Loucy (cell line): ENCODE results near the gene C4B.

Source experiments
- H2AFZ ChIP-seq: fragments of 200-600 bp; sonication (generic); 2 replicates; pipeline ENCODE4 v1.6.0; 2016; ENCODE audit warnings: antibody characterized with exemption, mild to moderate bottlenecking, low read length, moderate library complexity
- H3F3A ChIP-seq: fragments of 200-600 bp; 2 replicates; pipeline ENCODE4 v1.6.0; 2016; ENCODE audit warnings: antibody characterized with exemption, low read depth, mild to moderate bottlenecking
- H3K27me3 ChIP-seq: fragments of 200-600 bp; sonication (generic); 2 replicates; pipeline ENCODE4 v1.6.1; 2014; ENCODE audit warnings: low read length, mild to moderate bottlenecking; ENCODE audit not compliant: insufficient read depth, poor library complexity, severe bottlenecking
- H3K36me3 ChIP-seq: fragments of 200-600 bp; sonication (generic); 2 replicates; pipeline ENCODE4 v1.6.1; 2016; ENCODE audit warnings: low read length; ENCODE audit not compliant: insufficient read depth
- H3K4me1 ChIP-seq: fragments of 200-600 bp; sonication (generic); 2 replicates; pipeline ENCODE4 v1.5.1; 2014; ENCODE audit warnings: low read length, mild to moderate bottlenecking; ENCODE audit not compliant: insufficient read depth, poor library complexity, severe bottlenecking
- H3K4me2 ChIP-seq: fragments of 200-600 bp; sonication (generic); 2 replicates; pipeline ENCODE4 v1.6.0; 2014; ENCODE audit warnings: antibody characterized with exemption, low read length, low read depth, mild to moderate bottlenecking; ENCODE audit not compliant: poor library complexity, severe bottlenecking
- H3K4me3 ChIP-seq: fragments of 200-600 bp; sonication (generic); 2 replicates; pipeline ENCODE4 v1.5.1; 2014; ENCODE audit warnings: low read length, mild to moderate bottlenecking, mixed read lengths; ENCODE audit not compliant: poor library complexity, severe bottlenecking
- H3K79me2 ChIP-seq: fragments of 200-600 bp; sonication (generic); 2 replicates; pipeline ENCODE4 v1.6.1; 2014; ENCODE audit warnings: low read length; ENCODE audit not compliant: insufficient read depth
- H3K9ac ChIP-seq: fragments of 200-600 bp; sonication (generic); 2 replicates; pipeline ENCODE4 v1.6.0; 2014; ENCODE audit warnings: mild to moderate bottlenecking, low read depth, low read length, moderate library complexity; ENCODE audit not compliant: poor library complexity, severe bottlenecking
- H3K9me2 ChIP-seq: fragments of 200-600 bp; sonication (generic); replicated peaks from 2 replicates; pipeline ENCODE4 v1.6.1; 2016; ENCODE audit warnings: low read depth, low read length, mixed read lengths
- H3K9me3 ChIP-seq: fragments of 200-600 bp; sonication (generic); 2 replicates; pipeline ENCODE4 v1.6.1; 2014; ENCODE audit warnings: mild to moderate bottlenecking, antibody characterized with exemption, low read length, low read depth; ENCODE audit not compliant: insufficient read depth
- H4K20me1 ChIP-seq: fragments of 200-600 bp; sonication (generic); 2 replicates; pipeline ENCODE4 v1.6.0; 2014; ENCODE audit warnings: antibody characterized with exemption, low read length, mild to moderate bottlenecking; ENCODE audit not compliant: insufficient read depth, poor library complexity, severe bottlenecking
- EZH2phosphoT487 ChIP-seq: fragments of 200-600 bp; IDR thresholded peaks from 2 replicates; pipeline ENCODE4 v1.6.1; 2018; ENCODE audit warnings: antibody characterized with exemption, mild to moderate bottlenecking, moderate library complexity, borderline replicate concordance
- TF ChIP-seq, protein P1 (sequence below): fragments of 200-600 bp; sonication (generic); conservative IDR thresholded peaks from 2 replicates; pipeline ENCODE4 v1.5.1; 2014; ENCODE audit warnings: mild to moderate bottlenecking, antibody characterized with exemption, low read length

The C4B gene

GRCh38 chr6:32070814-32071543 lies 56.4 kb downstream of the C4B start:
- no peaks in the 10 kb centered on the region for H3K27me3 ChIP-seq
- no peak overlapping the region for H3K4me2 ChIP-seq
- no peaks in the 10 kb centered on the region for H3K4me1 ChIP-seq
- TF ChIP-seq EZH2phosphoT487 = no peak
- TF ChIP-seq, protein P1, sequence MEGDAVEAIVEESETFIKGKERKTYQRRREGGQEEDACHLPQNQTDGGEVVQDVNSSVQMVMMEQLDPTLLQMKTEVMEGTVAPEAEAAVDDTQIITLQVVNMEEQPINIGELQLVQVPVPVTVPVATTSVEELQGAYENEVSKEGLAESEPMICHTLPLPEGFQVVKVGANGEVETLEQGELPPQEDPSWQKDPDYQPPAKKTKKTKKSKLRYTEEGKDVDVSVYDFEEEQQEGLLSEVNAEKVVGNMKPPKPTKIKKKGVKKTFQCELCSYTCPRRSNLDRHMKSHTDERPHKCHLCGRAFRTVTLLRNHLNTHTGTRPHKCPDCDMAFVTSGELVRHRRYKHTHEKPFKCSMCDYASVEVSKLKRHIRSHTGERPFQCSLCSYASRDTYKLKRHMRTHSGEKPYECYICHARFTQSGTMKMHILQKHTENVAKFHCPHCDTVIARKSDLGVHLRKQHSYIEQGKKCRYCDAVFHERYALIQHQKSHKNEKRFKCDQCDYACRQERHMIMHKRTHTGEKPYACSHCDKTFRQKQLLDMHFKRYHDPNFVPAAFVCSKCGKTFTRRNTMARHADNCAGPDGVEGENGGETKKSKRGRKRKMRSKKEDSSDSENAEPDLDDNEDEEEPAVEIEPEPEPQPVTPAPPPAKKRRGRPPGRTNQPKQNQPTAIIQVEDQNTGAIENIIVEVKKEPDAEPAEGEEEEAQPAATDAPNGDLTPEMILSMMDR = no peak
- no peaks in the 10 kb centered on the region for H3K9me3 ChIP-seq
- H3F3A ChIP-seq = no peaks in the 10 kb centered on the region
- no peaks in the 10 kb centered on the region for H4K20me1 ChIP-seq
- H3K79me2 ChIP-seq = no peaks in the 10 kb centered on the region
- H3K4me3 ChIP-seq = no peak overlapping the region
- no peaks in the 10 kb centered on the region for H3K36me3 ChIP-seq
- no peak overlapping the region for H3K9ac ChIP-seq
- H2AFZ ChIP-seq = no peak overlapping the region
- no peaks in the 10 kb centered on the region for H3K9me2 ChIP-seq

- Histone ChIP-seq H3K9ac (no peak overlapping the region), H3K4me1 (no peaks in the 10 kb centered on the region), H3F3A (no peaks in the 10 kb centered on the region), H3K9me2 (no peaks in the 10 kb centered on the region), H3K36me3 (no peaks in the 10 kb centered on the region), H3K4me2 (no peak overlapping the region), H3K27me3 (no peaks in the 10 kb centered on the region), H2AFZ (no peak overlapping the region), H3K79me2 (no peaks in the 10 kb centered on the region), H3K4me3 (no peak overlapping the region), H4K20me1 (no peaks in the 10 kb centered on the region), H3K9me3 (no peaks in the 10 kb centered on the region)
- TF ChIP-seq, protein P1 = no peak
- no peak for TF ChIP-seq EZH2phosphoT487
These were observed 58.5 kb downstream of the C4B start for GRCh38 chr6:32073101-32073500.

GRCh38 chr6:32073613-32074012 lies 59.0 kb downstream of the C4B start:
- Histone ChIP-seq H3K4me3 (no peak overlapping the region), H3F3A (no peaks in the 10 kb centered on the region), H2AFZ (no peak overlapping the region), H3K9me3 (no peaks in the 10 kb centered on the region), H3K27me3 (no peaks in the 10 kb centered on the region), H3K36me3 (no peaks in the 10 kb centered on the region), H4K20me1 (no peaks in the 10 kb centered on the region), H3K9me2 (no peaks in the 10 kb centered on the region), H3K4me2 (no peak overlapping the region), H3K9ac (no peak overlapping the region), H3K79me2 (no peaks in the 10 kb centered on the region), H3K4me1 (no peaks in the 10 kb centered on the region)
- TF ChIP-seq EZH2phosphoT487 = no peak
- TF ChIP-seq, protein P1 = no peak
